ENCODE data around the gene ANO1.

The ANO1 gene

GRCh38 chr11:70036971-70037882 is 40.9 kb upstream of the ANO1 start:
- Histone ChIP-seq H3F3A (ENCODE audit: insufficient read depth, low read length) (no peaks in the 10 kb centered on the region), H3K4me2 (ENCODE audit: low read length) (no peak overlapping the region), H3K27ac (ENCODE audit: low read depth, low read length, poor library complexity, severe bottlenecking) (no peak overlapping the region), H3K79me2 (ENCODE audit: insufficient read depth, low read length) (no peaks in the 10 kb centered on the region), H2AFZ (ENCODE audit: low read length) (no peak overlapping the region), H3K9me3 (ENCODE audit: low read length) (no peaks in the 10 kb centered on the region), H4K20me1 (ENCODE audit: insufficient read depth, low read length) (no peaks in the 10 kb centered on the region), H3K9me2 (ENCODE audit: low read depth, low read length) (no peaks in the 10 kb centered on the region), H3K9ac (ENCODE audit: low read length) (no peak overlapping the region), H3K4me1 (ENCODE audit: insufficient read depth, low read length, severe bottlenecking) (no peaks in the 10 kb centered on the region), H3K27me3 (ENCODE audit: insufficient read depth, low read length) (peaks cover 8% of the 10 kb centered on the region; the same call in 1 of the 2 replicates), H3K36me3 (ENCODE audit: insufficient read depth, low read length) (no peaks in the 10 kb centered on the region), H3K4me3 (ENCODE audit: low read depth, low read length, poor library complexity, severe bottlenecking) (no peak overlapping the region)
- TF ChIP-seq CTCF (IDR thresholded peaks at IDR 0.05; ENCODE audit: low read length) (no peak), EZH2 (IDR thresholded peaks at IDR 0.05; ENCODE audit: borderline replicate concordance, low read length) (no peak)

- H3K36me3 ChIP-seq (ENCODE audit: insufficient read depth, low read length) = no peaks in the 10 kb centered on the region
- TF ChIP-seq CTCF (IDR thresholded peaks at IDR 0.05; ENCODE audit: low read length) (no peak), EZH2 (IDR thresholded peaks at IDR 0.05; ENCODE audit: borderline replicate concordance, low read length) (no peak)
- H3K27me3 ChIP-seq (ENCODE audit: insufficient read depth, low read length) = peaks cover 8% of the 10 kb centered on the region; the same call in 1 of the 2 replicates
- no peak overlapping the region for H3K4me2 ChIP-seq (ENCODE audit: low read length)
- H3K9ac ChIP-seq (ENCODE audit: low read length) = no peak overlapping the region
- H3K9me2 ChIP-seq (ENCODE audit: low read depth, low read length) = no peaks in the 10 kb centered on the region
- H3F3A ChIP-seq (ENCODE audit: insufficient read depth, low read length) = no peaks in the 10 kb centered on the region
- H3K27ac ChIP-seq (ENCODE audit: low read depth, low read length, poor library complexity, severe bottlenecking) = no peak overlapping the region
- H3K4me3 ChIP-seq (ENCODE audit: low read depth, low read length, poor library complexity, severe bottlenecking) = no peak overlapping the region
- H2AFZ ChIP-seq (ENCODE audit: low read length) = no peak overlapping the region
- H4K20me1 ChIP-seq (ENCODE audit: insufficient read depth, low read length) = no peaks in the 10 kb centered on the region
- peaks cover 2% of the 10 kb centered on the region; the same call in 1 of the 2 replicates for H3K9me3 ChIP-seq (ENCODE audit: low read length)
- no peaks in the 10 kb centered on the region for H3K4me1 ChIP-seq (ENCODE audit: insufficient read depth, low read length, severe bottlenecking)
- H3K79me2 ChIP-seq (ENCODE audit: insufficient read depth, low read length) = no peaks in the 10 kb centered on the region
Measured at GRCh38 chr11:70038034-70038834, 39.9 kb upstream of the ANO1 start.

GRCh38 chr11:70040452-70040851 is 37.7 kb upstream of the ANO1 start:
- H3K9me3 ChIP-seq (ENCODE audit: low read length) = peaks cover 7% of the 10 kb centered on the region; the same call in 1 of the 2 replicates
- peaks cover 8% of the 10 kb centered on the region; the same call in 1 of the 2 replicates for H3K27me3 ChIP-seq (ENCODE audit: insufficient read depth, low read length)
- H3F3A ChIP-seq (ENCODE audit: insufficient read depth, low read length) = no peaks in the 10 kb centered on the region
- H3K79me2 ChIP-seq (ENCODE audit: insufficient read depth, low read length) = no peaks in the 10 kb centered on the region
- H3K4me2 ChIP-seq (ENCODE audit: low read length) = no peak overlapping the region
- no peaks in the 10 kb centered on the region for H3K36me3 ChIP-seq (ENCODE audit: insufficient read depth, low read length)
- TF ChIP-seq CTCF (IDR thresholded peaks at IDR 0.05; ENCODE audit: low read length) = no peak
- TF ChIP-seq EZH2 (IDR thresholded peaks at IDR 0.05; ENCODE audit: borderline replicate concordance, low read length) = no peak
- H4K20me1 ChIP-seq (ENCODE audit: insufficient read depth, low read length) = no peaks in the 10 kb centered on the region
- no peak overlapping the region for H3K27ac ChIP-seq (ENCODE audit: low read depth, low read length, poor library complexity, severe bottlenecking)
- no peak overlapping the region for H2AFZ ChIP-seq (ENCODE audit: low read length)
- H3K4me3 ChIP-seq (ENCODE audit: low read depth, low read length, poor library complexity, severe bottlenecking) = no peak overlapping the region
- no peak overlapping the region for H3K9ac ChIP-seq (ENCODE audit: low read length)
- no peaks in the 10 kb centered on the region for H3K9me2 ChIP-seq (ENCODE audit: low read depth, low read length)
- H3K4me1 ChIP-seq (ENCODE audit: insufficient read depth, low read length, severe bottlenecking) = no peaks in the 10 kb centered on the region
